HepG2 (cell line): ENCODE results near the gene CD276. TPM values are rescaled to one million over a fixed set of nuclear protein-coding genes. Genes with fewer than 3 reads are reported as not detected.
A peak's percentile ranks its signal among the peaks of the same experiment; 100 is the strongest.

Source experiments
- ARID5B ChIP-seq: IDR thresholded peaks from 2 replicates; pipeline ENCODE4 v1.4.0; 2020; ENCODE audit warnings: mild to moderate bottlenecking, missing genetic modification reagents
- CHD4 ChIP-seq: fragments of 200-600 bp; sonication (generic); IDR thresholded peaks from 2 replicates; pipeline ENCODE4 v1.7.0; 2017; ENCODE audit warnings: mild to moderate bottlenecking, low read length, borderline replicate concordance
- HNF1A ChIP-seq, 2 experiments: sonication (generic) in 1 of 2; formaldehyde crosslinking in 1 of 2; IDR thresholded peaks; 2 replicates each; pipeline versions ENCODE4 v1.4.0 to v1.6.1; 2016 to 2020; ENCODE audit warnings: borderline replicate concordance in 1 of 2, low read depth in 1 of 2, mild to moderate bottlenecking in 1 of 2, missing genetic modification reagents in 1 of 2
- HNRNPH1 ChIP-seq: fragments of 200-400 bp; formaldehyde crosslinking; optimal IDR thresholded peaks from 2 replicates; pipeline ENCODE3; 2017; ENCODE audit warnings: mild to moderate bottlenecking, low read depth, low read length
- IKZF1 ChIP-seq: fragments of 450-650 bp; IDR thresholded peaks from 2 replicates; pipeline ENCODE4 v1.7.1; 2016
- KAT2B ChIP-seq: fragments of 150-350 bp; IDR thresholded peaks from 2 replicates; pipeline ENCODE4 v1.6.1; 2014; ENCODE audit warnings: low read depth, low read length, borderline replicate concordance
- MBD4 ChIP-seq: IDR thresholded peaks from 2 replicates; pipeline ENCODE4 v1.6.1; 2012; ENCODE audit warnings: low read length, inconsistent platforms, borderline replicate concordance
- RBM22 ChIP-seq: fragments of 200-400 bp; formaldehyde crosslinking; optimal IDR thresholded peaks from 2 replicates; pipeline ENCODE3; 2017; ENCODE audit warnings: mild to moderate bottlenecking, low read length, moderate library complexity
- RFXANK ChIP-seq: IDR thresholded peaks from 2 replicates; pipeline ENCODE4 v1.6.1; 2016
- ZNF317 ChIP-seq: sonication (generic); formaldehyde crosslinking; IDR thresholded peaks from 2 replicates; pipeline ENCODE4 v1.5.0; 2020; ENCODE audit warnings: mild to moderate bottlenecking, missing genetic modification reagents
- ZNF33B ChIP-seq: sonication (generic); formaldehyde crosslinking; IDR thresholded peaks from 2 replicates; pipeline ENCODE4 v1.5.1; 2020; ENCODE audit warnings: mild to moderate bottlenecking, missing genetic modification reagents
- ZNF768 ChIP-seq: sonication (generic); formaldehyde crosslinking; IDR thresholded peaks from 2 replicates; pipeline ENCODE4 v1.4.0; 2020; ENCODE audit warnings: missing genetic modification reagents
- polyA plus RNA-seq, 8 experiments: library from polyadenylated mRNA; depleted of rRNA in 3 of 8; stranded (reverse) in 7 of 8; unstranded in 1 of 8; fragments of >200 nt; fragmentation: Illumina TruSeq in 4 of 8; extraction: Trizol in 4 of 8; gene quantifications; 2 replicates each; pipeline versions ENCODE4 v1.2.1 to v1.2.3, GENCODE V29; 2011 to 2016; ENCODE audit warnings: low read depth in 4 of 8, missing spikeins in 1 of 8, mixed read lengths in 1 of 8; ENCODE audit not compliant: insufficient read depth in 1 of 8
- total RNA-seq, 5 experiments: library from RNA; depleted of rRNA; stranded (reverse); fragments of >200 nt; fragmentation: Illumina TruSeq; extraction: Trizol; gene quantifications; 2 replicates each; pipeline ENCODE4 v1.2.3, GENCODE V29; 2016; ENCODE audit warnings: low read depth in 1 of 5
- TF ChIP-seq, protein P1 (sequence below): sonication (generic); formaldehyde crosslinking; IDR thresholded peaks from 2 replicates; pipeline ENCODE4 v1.4.0; 2020; ENCODE audit warnings: missing genetic modification reagents
- TF ChIP-seq, protein P2 (sequence below): sonication (generic); formaldehyde crosslinking; IDR thresholded peaks from 2 replicates; pipeline ENCODE4 v1.8.0; 2023; ENCODE audit warnings: mild to moderate bottlenecking, missing genetic modification reagents

The CD276 gene
- total and polyA plus RNA-seq, 2 of the 13 experiments (the other 11 are each of a cell fraction or from before 2014, with no cell fraction given) = 24.6 to 55.2 TPM

DNA sequence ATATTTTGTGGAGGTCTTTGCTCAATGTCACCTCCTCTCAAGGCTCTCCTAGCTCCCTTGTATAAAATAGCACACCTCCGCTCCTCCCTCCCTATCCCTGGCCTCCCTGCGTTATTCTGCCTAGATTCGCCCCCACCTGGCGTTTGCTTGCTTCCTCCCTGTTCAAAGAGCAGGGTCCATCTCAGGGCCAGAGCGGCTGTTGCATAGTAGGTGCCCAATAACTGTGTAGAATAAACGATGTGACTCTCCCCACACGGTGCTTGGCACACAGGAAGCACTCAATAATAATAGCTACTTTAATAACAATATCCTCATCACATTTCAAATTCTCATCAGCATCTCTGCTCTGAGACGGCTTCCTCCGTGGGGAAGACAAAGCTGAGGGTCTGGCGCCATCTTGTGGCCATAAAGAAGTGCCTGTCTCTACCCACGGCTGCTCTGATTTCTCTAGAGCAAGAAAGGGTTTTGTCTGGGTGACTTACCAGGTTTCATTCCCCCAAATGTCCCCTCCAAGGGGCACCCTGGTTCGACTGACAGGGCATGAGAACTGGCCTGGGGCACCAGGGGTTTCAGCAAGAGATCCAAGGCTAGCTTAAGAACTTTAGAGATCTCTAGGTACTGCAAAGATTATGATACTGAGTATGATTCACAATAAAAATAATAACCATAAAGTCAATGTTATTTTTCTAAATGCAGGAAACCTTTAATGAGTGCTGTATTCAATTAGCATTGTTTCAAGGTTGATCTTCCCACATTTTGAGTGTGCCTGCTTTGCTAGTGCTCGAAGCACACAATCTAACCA lies 16.1 kb downstream of the CD276 start (continued):
- TF ChIP-seq HNF1A (IDR thresholded peaks at IDR 0.05; ENCODE audit: low read depth) = no peak
- TF ChIP-seq HNF1A (CRISPR knock-in tag; IDR thresholded peaks at IDR 0.05; ENCODE audit: borderline replicate concordance) = no peak
- TF ChIP-seq IKZF1 = no peak
- peak; percentile 64 for TF ChIP-seq RBM22
- TF ChIP-seq ARID5B (CRISPR knock-in tag) = peak; percentile 18; the same call in 1 of the 2 replicates
- TF ChIP-seq MBD4 = no peak
- TF ChIP-seq CHD4 = peak; percentile 35; the same call in 1 of the 2 replicates
- TF ChIP-seq ZNF33B (CRISPR knock-in tag) = no peak
- TF ChIP-seq ZNF768 (CRISPR knock-in tag) = no peak
- TF ChIP-seq RFXANK (CRISPR knock-in tag) = no peak
- TF ChIP-seq, protein P1, sequence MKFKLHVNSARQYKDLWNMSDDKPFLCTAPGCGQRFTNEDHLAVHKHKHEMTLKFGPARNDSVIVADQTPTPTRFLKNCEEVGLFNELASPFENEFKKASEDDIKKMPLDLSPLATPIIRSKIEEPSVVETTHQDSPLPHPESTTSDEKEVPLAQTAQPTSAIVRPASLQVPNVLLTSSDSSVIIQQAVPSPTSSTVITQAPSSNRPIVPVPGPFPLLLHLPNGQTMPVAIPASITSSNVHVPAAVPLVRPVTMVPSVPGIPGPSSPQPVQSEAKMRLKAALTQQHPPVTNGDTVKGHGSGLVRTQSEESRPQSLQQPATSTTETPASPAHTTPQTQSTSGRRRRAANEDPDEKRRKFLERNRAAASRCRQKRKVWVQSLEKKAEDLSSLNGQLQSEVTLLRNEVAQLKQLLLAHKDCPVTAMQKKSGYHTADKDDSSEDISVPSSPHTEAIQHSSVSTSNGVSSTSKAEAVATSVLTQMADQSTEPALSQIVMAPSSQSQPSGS = 0 out of 2 replicates have a peak, but pooled peaks have one; percentile 29
- TF ChIP-seq, protein P2, sequence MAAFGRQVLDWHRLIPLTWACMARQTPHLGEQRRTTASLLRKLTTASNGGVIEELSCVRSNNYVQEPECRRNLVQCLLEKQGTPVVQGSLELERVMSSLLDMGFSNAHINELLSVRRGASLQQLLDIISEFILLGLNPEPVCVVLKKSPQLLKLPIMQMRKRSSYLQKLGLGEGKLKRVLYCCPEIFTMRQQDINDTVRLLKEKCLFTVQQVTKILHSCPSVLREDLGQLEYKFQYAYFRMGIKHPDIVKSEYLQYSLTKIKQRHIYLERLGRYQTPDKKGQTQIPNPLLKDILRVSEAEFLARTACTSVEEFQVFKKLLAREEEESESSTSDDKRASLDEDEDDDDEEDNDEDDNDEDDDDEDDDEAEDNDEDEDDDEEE (CRISPR knock-in tag) = no peak
- no peak for TF ChIP-seq ZNF317 (CRISPR knock-in tag)
- TF ChIP-seq HNRNPH1 = no peak
- TF ChIP-seq KAT2B = no peak
